ENCODE data around the gene ADK.

- TF ChIP-seq, protein P1, sequence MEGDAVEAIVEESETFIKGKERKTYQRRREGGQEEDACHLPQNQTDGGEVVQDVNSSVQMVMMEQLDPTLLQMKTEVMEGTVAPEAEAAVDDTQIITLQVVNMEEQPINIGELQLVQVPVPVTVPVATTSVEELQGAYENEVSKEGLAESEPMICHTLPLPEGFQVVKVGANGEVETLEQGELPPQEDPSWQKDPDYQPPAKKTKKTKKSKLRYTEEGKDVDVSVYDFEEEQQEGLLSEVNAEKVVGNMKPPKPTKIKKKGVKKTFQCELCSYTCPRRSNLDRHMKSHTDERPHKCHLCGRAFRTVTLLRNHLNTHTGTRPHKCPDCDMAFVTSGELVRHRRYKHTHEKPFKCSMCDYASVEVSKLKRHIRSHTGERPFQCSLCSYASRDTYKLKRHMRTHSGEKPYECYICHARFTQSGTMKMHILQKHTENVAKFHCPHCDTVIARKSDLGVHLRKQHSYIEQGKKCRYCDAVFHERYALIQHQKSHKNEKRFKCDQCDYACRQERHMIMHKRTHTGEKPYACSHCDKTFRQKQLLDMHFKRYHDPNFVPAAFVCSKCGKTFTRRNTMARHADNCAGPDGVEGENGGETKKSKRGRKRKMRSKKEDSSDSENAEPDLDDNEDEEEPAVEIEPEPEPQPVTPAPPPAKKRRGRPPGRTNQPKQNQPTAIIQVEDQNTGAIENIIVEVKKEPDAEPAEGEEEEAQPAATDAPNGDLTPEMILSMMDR (conservative IDR thresholded peaks at IDR 0.05), result no peak
- no peak for TF ChIP-seq EZH2 (IDR thresholded peaks at IDR 0.05; ENCODE audit: low read depth)
Measured at GRCh38 chr10:74282151-74282847, 131.3 kb downstream of the ADK start.
